HG03159 (cell line): ENCODE results near the gene TMEM114.

ENCODE experiments used
- ATAC-seq: cut with Tn5 transposase; IDR thresholded peaks from one replicate; pipeline ENCODE4 v1.9.1; 2021; ENCODE audit warnings: mild to moderate bottlenecking, moderate library complexity; ENCODE audit not compliant: unreplicated experiment

TMEM114 gene

GRCh38 chr16:8611886-8612600 is 21.7 kb upstream of the TMEM114 start:
- ATAC-seq = no peak

- ATAC-seq = no peak
These were observed 20.8 kb upstream of the TMEM114 start for GRCh38 chr16:8611122-8611521.

GRCh38 chr16:8607214-8607613 is 16.9 kb upstream of the TMEM114 start:
- no peak for ATAC-seq

GRCh38 chr16:8605554-8605953 is 15.2 kb upstream of the TMEM114 start:
- no peak for ATAC-seq

GRCh38 chr16:8600144-8600775 is 9.9 kb upstream of the TMEM114 start:
- no peak for ATAC-seq

GRCh38 chr16:8596581-8596980 is 6.3 kb upstream of the TMEM114 start:
- no peak for ATAC-seq

GRCh38 chr16:8595783-8596182 is 5.5 kb upstream of the TMEM114 start:
- ATAC-seq = no peak

GRCh38 chr16:8594149-8594666 is 3.9 kb upstream of the TMEM114 start:
- no peak for ATAC-seq

- no peak for ATAC-seq
These were observed 1.1 kb upstream of the TMEM114 start for GRCh38 chr16:8591451-8591850.

GRCh38 chr16:8590811-8591210 is 500 bp upstream of the TMEM114 start:
- ATAC-seq = no peak

GRCh38 chr16:8589057-8589899 is 1.0 kb downstream of the TMEM114 start:
- ATAC-seq = no peak

- no peak for ATAC-seq
These were observed 1.6 kb downstream of the TMEM114 start for GRCh38 chr16:8588682-8589056.

- no peak for ATAC-seq
These were observed 3.2 kb downstream of the TMEM114 start for GRCh38 chr16:8587065-8587464.

GRCh38 chr16:8585857-8586256 is 4.5 kb downstream of the TMEM114 start:
- ATAC-seq = no peak

- no peak for ATAC-seq
These were observed 5.3 kb downstream of the TMEM114 start for GRCh38 chr16:8585041-8585440.

GRCh38 chr16:8583732-8584131 is 6.6 kb downstream of the TMEM114 start:
- ATAC-seq = no peak

- ATAC-seq = no peak
These were observed 7.1 kb downstream of the TMEM114 start for GRCh38 chr16:8583199-8583598.

- no peak for ATAC-seq
These were observed 8.3 kb downstream of the TMEM114 start for GRCh38 chr16:8581831-8582580.

- ATAC-seq = no peak
These were observed 10.8 kb downstream of the TMEM114 start for GRCh38 chr16:8579559-8579958.

- ATAC-seq = no peak
These were observed 12.5 kb downstream of the TMEM114 start for GRCh38 chr16:8577678-8578304.
